Motor neuron (in vitro differentiated cells): ENCODE measurements around the gene AATK. TPM values are rescaled to one million over a fixed set of nuclear protein-coding genes. Genes with fewer than 3 reads are reported as not detected.

Experiments
- ATAC-seq, 8 experiments: fragments of 200-7000 bp; cut with Tn5 transposase; replicated peaks in 6 of 8; 2 replicates each; pipeline ENCODE4 v1.8.0; 2021; ENCODE audit warnings: mild to moderate bottlenecking in 8 of 8, moderate library complexity in 8 of 8
- H3K27ac ChIP-seq, 2 donors: fragments of 250-450 bp; sonication (Bioruptor Pico); 2 replicates each; pipeline ENCODE4 v1.9.0; 2021; ENCODE audit warnings: antibody characterized with exemption in 2 of 2, mild to moderate bottlenecking in 2 of 2, moderate library complexity in 1 of 2
- H3K4me1 ChIP-seq, 2 donors: fragments of 250-450 bp; sonication (Bioruptor Pico); replicated peaks in 1 of 2; 2 replicates each; pipeline ENCODE4 v1.6.1; 2021; ENCODE audit warnings: antibody characterized with exemption in 2 of 2, mild to moderate bottlenecking in 2 of 2, moderate library complexity in 1 of 2
- H3K4me3 ChIP-seq, 5 donors: fragments of 250-450 bp; sonication (Bioruptor Pico); 2 replicates each; pipeline ENCODE4 v1.9.0; 2021; ENCODE audit warnings: antibody characterized with exemption in 5 of 5, mild to moderate bottlenecking in 5 of 5, moderate library complexity in 4 of 5
- WGBS, 10 experiments: fragments of 450-650 bp; shearing (Covaris generic); methylation state at CpG; one replicate each; pipeline ENCODE4 v1.0.0; 2022; 5-methylcytosine and 5-hydroxymethylcytosine counted together
- in situ Hi-C, 9 experiments: fragments of 400-800 bp; cut with MboI; loops; one replicate each; pipeline ENCODE4 v1.15.0; 2021; ENCODE audit warnings: low sequenced_read_pairs in 9 of 9, low pct_unique_long_range_greater_than_20kb in 2 of 9; ENCODE audit not compliant: unreplicated experiment in 9 of 9
- total RNA-seq, 8 experiments: library from RNA; unstranded; fragments of 300-600 nt; gene quantifications; 2 replicates each; pipeline versions ENCODE4 v1.2.3 to v1.2.4, GENCODE V29; 2022

AATK gene
- total RNA-seq, 8 experiments from 2014 or later, result 0.36 to 8.1 (median 3.9) TPM

GRCh38 chr17:81170727-81171494 lies 4.9 kb upstream of the AATK start:
- 40 to 68% (median 53%) methylated on average over 2 to 5 of the region's 15 CpGs; no CpG with 5 or more reads in 7 of the 10 experiments for WGBS, 10 experiments
- ATAC-seq, result peak in 1 of 8 experiments; percentile 2
- Histone ChIP-seq H3K27ac (no peak overlapping the region), H3K4me3 (no peak overlapping the region), H3K4me1 (peaks cover 0 to 6% of the 10 kb centered on the region in 2 donors)
- in situ Hi-C loops, result no loop called here

- Histone ChIP-seq H3K27ac (no peak overlapping the region), H3K4me1 (peaks cover 8 to 13% of the 10 kb centered on the region in 2 donors), H3K4me3 (no peak overlapping the region)
- in situ Hi-C loops, result no loop called here
- ATAC-seq, result no peak
- 53 to 93% (median 82%) methylated on average over 2 to 3 of the region's 3 CpGs; no CpG with 5 or more reads in 7 of the 10 experiments for WGBS, 10 experiments
These were observed 3.9 kb upstream of the AATK start for GRCh38 chr17:81169870-81170309.

- no peak for ATAC-seq
- Histone ChIP-seq H3K27ac (no peak overlapping the region), H3K4me1 (peaks cover 16 to 18% of the 10 kb centered on the region in 2 donors), H3K4me3 (no peak overlapping the region)
- 80 to 100% (median 89%) methylated on average over 1 to 7 of the region's 7 CpGs; no CpG with 5 or more reads in 6 of the 10 experiments for WGBS, 10 experiments
- in situ Hi-C loops, result no loop called here
These were observed 1.6 kb upstream of the AATK start for GRCh38 chr17:81167638-81168037.

DNA sequence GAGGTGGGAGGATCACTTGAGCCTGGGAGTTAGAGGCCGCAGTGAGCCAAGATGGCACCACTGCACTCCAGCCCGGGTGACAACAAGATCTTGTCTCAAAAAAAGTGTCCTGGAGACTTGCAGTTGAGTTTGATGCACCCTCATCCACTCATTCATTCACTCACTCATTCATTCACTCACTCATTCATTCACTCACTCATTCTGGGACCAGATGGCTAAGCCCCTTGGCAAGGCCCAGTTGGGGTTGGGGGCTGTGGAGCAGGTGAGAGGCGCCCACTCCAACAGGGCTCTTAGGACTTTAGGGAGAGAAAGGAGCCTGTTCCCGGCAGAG lies 1.1 kb upstream of the AATK start:
- in situ Hi-C loops, result no loop called here
- no peak for ATAC-seq
- no peak overlapping the region for H3K27ac ChIP-seq
- H3K4me3 ChIP-seq, result no peak overlapping the region
- WGBS, 10 experiments, result 80 to 100% (median 100%) methylated on average over 1 of the region's 4 CpGs; no CpG with 5 or more reads in 6 of the 10 experiments
- peaks cover 16 to 18% of the 10 kb centered on the region in 2 donors for H3K4me1 ChIP-seq

GRCh38 chr17:81165246-81166032 lies 582 bp downstream of the AATK start, which contains the start of gene PVALEF:
Gene PVALEF, plus strand, starts transcription at chr17:81165507. Its CDS starts 15,720 bp downstream, at chr17:81181227.
- Histone ChIP-seq H3K4me1 (peaks cover 16 to 18% of the 10 kb centered on the region in 2 donors), H3K27ac (peak within 1 kb of the TSS; percentile 51 to 73), H3K4me3 (peak within 1 kb of the TSS; percentile 38 to 55 (median 45))
- ATAC-seq, result peak in 7 of 8 experiments; percentile 23 to 63 (median 48)
- in situ Hi-C loops, result no loop called here
- no CpG with 5 or more reads among the region's 46 CpGs for WGBS, 10 experiments

- 33 to 79% (median 47%) methylated on average over 1 to 11 of the region's 19 CpGs; no CpG with 5 or more reads in 4 of the 10 experiments for WGBS, 10 experiments
- peaks cover 16 to 18% of the 10 kb centered on the region in 2 donors for H3K4me1 ChIP-seq
- in situ Hi-C loops, result no loop called here
- peak; percentile 26 to 86 (median 60) for ATAC-seq
- H3K4me3 ChIP-seq, result peak overlapping the region in 2 of 5 donors; percentile 45 to 55
- peak overlapping the region in 1 of 2 donors; percentile 33 for H3K27ac ChIP-seq
These were observed 1.4 kb downstream of the AATK start for GRCh38 chr17:81164371-81165245.

DNA sequence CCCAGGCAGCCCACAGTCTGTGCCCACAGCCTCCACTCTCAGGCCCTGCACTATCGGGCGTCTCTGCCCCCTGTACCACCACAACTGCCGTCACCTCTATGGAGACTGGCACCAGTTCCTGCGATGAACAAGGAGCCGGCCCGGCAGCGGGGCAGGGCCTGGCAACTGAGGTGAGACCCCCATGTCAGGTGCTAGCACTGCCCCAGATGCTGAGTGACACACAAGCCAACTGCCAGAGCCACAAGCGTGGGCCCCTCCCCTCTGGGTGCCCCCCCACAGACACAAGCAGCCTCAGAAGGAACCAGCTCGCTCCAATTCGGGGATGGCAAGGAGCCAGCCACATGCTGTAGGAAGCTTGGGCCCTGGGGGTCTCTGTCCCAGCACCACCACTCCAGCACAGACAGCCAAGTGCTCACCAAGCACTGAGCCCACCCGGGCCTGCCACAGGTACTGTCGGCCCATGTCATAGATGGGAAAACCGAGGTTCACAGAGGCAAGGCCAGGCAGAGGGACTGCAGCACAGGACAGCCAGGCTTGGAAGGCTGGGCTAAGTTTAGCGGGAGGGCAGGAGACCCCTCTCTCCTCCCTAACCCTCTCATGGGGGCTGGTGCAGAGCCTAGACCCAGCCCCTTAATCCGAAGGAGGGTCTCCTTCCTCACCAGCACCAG lies 2.2 kb downstream of the AATK start:
- 33 to 82% methylated on average over 3 of the region's 15 CpGs; no CpG with 5 or more reads in 8 of the 10 experiments for WGBS, 10 experiments
- in situ Hi-C loops, result no loop called here
- ATAC-seq, result peak in 1 of 8 experiments; percentile 15
- no peak overlapping the region for H3K4me3 ChIP-seq
- peaks cover 16 to 18% of the 10 kb centered on the region in 2 donors for H3K4me1 ChIP-seq
- H3K27ac ChIP-seq, result no peak overlapping the region

DNA sequence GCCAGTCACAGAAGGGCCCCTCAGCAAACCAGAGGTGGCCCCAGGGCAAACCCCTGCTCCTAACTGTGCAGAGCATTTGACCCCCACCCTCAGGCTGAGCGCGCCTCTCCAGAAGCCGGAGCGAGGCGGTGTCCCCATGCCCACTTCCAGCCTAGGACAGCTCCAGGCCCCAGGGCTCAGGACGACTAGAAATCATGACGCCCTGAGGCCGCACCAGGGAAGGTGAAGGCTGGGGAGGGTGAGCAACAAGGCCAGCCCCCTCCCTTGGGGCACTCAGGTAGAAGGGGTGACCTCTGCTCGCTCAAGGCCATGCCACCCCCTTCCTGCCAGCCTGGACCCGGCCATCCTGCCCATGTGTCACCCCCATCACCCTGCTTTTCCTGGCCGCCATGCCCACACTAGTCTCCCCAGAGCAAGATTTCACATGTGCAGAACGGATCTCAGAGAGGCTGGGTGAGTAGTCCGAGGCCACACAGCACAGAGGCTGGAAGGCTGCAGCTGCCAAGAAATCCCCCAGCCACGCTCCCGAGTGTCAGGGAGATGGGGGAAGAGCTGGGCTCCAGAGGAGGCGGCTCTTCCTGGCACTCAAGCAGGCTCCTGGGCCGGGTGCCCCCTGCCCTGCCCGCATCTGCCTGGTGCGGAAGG lies 2.8 kb downstream of the AATK start:
- peaks cover 16 to 18% of the 10 kb centered on the region in 2 donors for H3K4me1 ChIP-seq
- ATAC-seq, result no peak
- no peak overlapping the region for H3K27ac ChIP-seq
- in situ Hi-C loops, result no loop called here
- H3K4me3 ChIP-seq, result no peak overlapping the region
- 50 to 100% (median 90%) methylated on average over 2 to 8 of the region's 19 CpGs; no CpG with 5 or more reads in 6 of the 10 experiments for WGBS, 10 experiments

- ATAC-seq, result no peak
- in situ Hi-C loops, result no loop called here
- WGBS, 10 experiments, result 80 to 100% (median 85%) methylated on average over 1 to 3 of the region's 11 CpGs; no CpG with 5 or more reads in 6 of the 10 experiments
- Histone ChIP-seq H3K27ac (no peak overlapping the region), H3K4me3 (no peak overlapping the region), H3K4me1 (peaks cover 16 to 18% of the 10 kb centered on the region in 2 donors)
These were observed 3.5 kb downstream of the AATK start for GRCh38 chr17:81162491-81162890.

DNA sequence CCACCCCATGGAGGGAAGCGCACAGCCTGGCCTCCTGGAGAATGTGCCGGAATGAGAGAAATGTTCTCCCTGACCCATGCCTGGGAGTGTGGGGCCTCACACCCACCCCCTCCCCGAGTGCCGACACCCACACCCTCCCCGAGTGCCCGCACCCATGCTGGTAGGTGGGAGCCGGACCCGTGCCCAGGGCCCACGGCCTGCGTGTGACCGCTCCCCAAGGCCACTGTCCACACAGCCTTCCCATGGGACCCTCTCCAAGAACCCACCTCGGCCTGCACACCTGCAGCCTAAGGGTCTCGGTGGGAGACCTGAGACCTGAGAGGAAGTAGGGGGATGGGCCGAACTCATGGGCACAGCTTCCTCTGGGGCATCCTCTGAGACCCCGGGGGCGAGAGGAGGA lies 4.0 kb downstream of the AATK start:
- no peak for ATAC-seq
- H3K4me1 ChIP-seq, result peaks cover 16 to 18% of the 10 kb centered on the region in 2 donors
- no peak overlapping the region for H3K4me3 ChIP-seq
- 75 to 81% methylated on average over 4 of the region's 16 CpGs; no CpG with 5 or more reads in 8 of the 10 experiments for WGBS, 10 experiments
- no peak overlapping the region for H3K27ac ChIP-seq
- in situ Hi-C loops, result no loop called here

GRCh38 chr17:81161536-81161935 lies 4.5 kb downstream of the AATK start:
- Histone ChIP-seq H3K27ac (no peak overlapping the region), H3K4me3 (no peak overlapping the region), H3K4me1 (peaks cover 14 to 16% of the 10 kb centered on the region in 2 donors)
- WGBS, 10 experiments, result 83% methylated on average over 1 of the region's 15 CpGs; no CpG with 5 or more reads in 9 of the 10 experiments
- in situ Hi-C loops, result no loop called here
- no peak for ATAC-seq
